Measurements from ENCODE around the gene PPP2R1A. TPM values are rescaled to one million over a fixed set of nuclear protein-coding genes. Genes with fewer than 3 reads are reported as not detected.
A peak's percentile ranks its signal among the peaks of the same experiment; 100 is the strongest.

The PPP2R1A gene
- total and polyA plus RNA-seq, 2 of the 13 experiments (the other 11 are each of a cell fraction or from before 2014, with no cell fraction given), result 86.7 to 130 TPM

GRCh38 chr19:52244021-52244420 is 54.2 kb downstream of the PPP2R1A start:
- H3K36me3 ChIP-seq (replicated peaks in 1 of 2; ENCODE audit: control insufficient read depth in 1 of 2, insufficient read depth in 2 of 2, low read length in 2 of 2), result no peaks in the 10 kb centered on the region
- 27% methylated on average over 12 of the region's 12 CpGs for WGBS (ENCODE audit: low lambda C conversion rate)
- ATAC-seq (no peak), DNase-seq (ENCODE audit: low spot score) (no peak), FAIRE-seq (no peak)
- in situ Hi-C loops (cut with HindIII; ENCODE audit: extremely low pct_ligation_motif_present, low pct_unique_long_range_greater_than_20kb) (no loop called here), intact Hi-C loops (cut with micrococcal nuclease; ENCODE audit: unreplicated experiment) (no loop called here)
- no peak overlapping the region for H3K9ac ChIP-seq (ENCODE audit: insufficient read depth, low read depth, low read length)
- no peak overlapping the region for H2AFZ ChIP-seq (ENCODE audit: low read length)
- no TSS peak for BruUV-seq (replicated peaks)
- H3K4me1 ChIP-seq (ENCODE audit: insufficient read depth, low read length), result no peaks in the 10 kb centered on the region
- H3K4me3 ChIP-seq (replicated peaks in 1 of 3; ENCODE audit: insufficient read depth in 1 of 3, low read depth in 2 of 3, low read length in 3 of 3), result no peak overlapping the region
- no peak overlapping the region for H3K27ac ChIP-seq (ENCODE audit: extremely low read length, insufficient read depth, low read length)
- ChIA-PET POLR2A (no interaction called here), CTCF (ENCODE audit: low intra/inter-chr PET ratio, low total read pairs) (no interaction called here)
- TF ChIP-seq ATF7 (IDR thresholded peaks at IDR 0.05) (0 out of 2 replicates have a peak, but pooled peaks have one; percentile 41), ATF7 (CRISPR knock-in tag; IDR thresholded peaks at IDR 0.05) (no peak), CREB1 (IDR thresholded peaks at IDR 0.05) (0 out of 2 replicates have a peak, but pooled peaks have one; percentile 17), CREB1 (CRISPR knock-in tag; IDR thresholded peaks at IDR 0.05) (no peak), HINFP (CRISPR knock-in tag; IDR thresholded peaks at IDR 0.05; ENCODE audit: low read depth) (no peak), CBFB (CRISPR knock-in tag; IDR thresholded peaks at IDR 0.05) (no peak)
- no peaks in the 10 kb centered on the region for H4K20me1 ChIP-seq (ENCODE audit: insufficient read depth, low read length)
- H3K79me2 ChIP-seq (ENCODE audit: insufficient read depth, low read length), result no peaks in the 10 kb centered on the region
- no peaks in the 10 kb centered on the region for H3K9me3 ChIP-seq (ENCODE audit: low read length)
- no peak overlapping the region for H3K4me2 ChIP-seq (ENCODE audit: low read depth, low read length)
- H3K27me3 ChIP-seq (ENCODE audit: control insufficient read depth in 1 of 2, insufficient read depth in 2 of 2, low read length in 2 of 2), result no peaks in the 10 kb centered on the region

- Histone ChIP-seq H3K27me3 (ENCODE audit: control insufficient read depth in 1 of 2, insufficient read depth in 2 of 2, low read length in 2 of 2) (no peaks in the 10 kb centered on the region), H3K4me1 (ENCODE audit: insufficient read depth, low read length) (no peaks in the 10 kb centered on the region), H3K36me3 (replicated peaks in 1 of 2; ENCODE audit: control insufficient read depth in 1 of 2, insufficient read depth in 2 of 2, low read length in 2 of 2) (no peaks in the 10 kb centered on the region), H4K20me1 (ENCODE audit: insufficient read depth, low read length) (no peaks in the 10 kb centered on the region), H3K4me3 (replicated peaks in 1 of 3; ENCODE audit: insufficient read depth in 1 of 3, low read depth in 2 of 3, low read length in 3 of 3) (no peak overlapping the region), H3K27ac (ENCODE audit: extremely low read length, insufficient read depth, low read length) (no peak overlapping the region), H3K4me2 (ENCODE audit: low read depth, low read length) (no peak overlapping the region), H3K9ac (ENCODE audit: insufficient read depth, low read depth, low read length) (no peak overlapping the region), H3K9me3 (ENCODE audit: low read length) (peaks cover 5% of the 10 kb centered on the region; the same call in 1 of the 2 replicates), H2AFZ (ENCODE audit: low read length) (no peak overlapping the region), H3K79me2 (ENCODE audit: insufficient read depth, low read length) (no peaks in the 10 kb centered on the region)
- intact Hi-C loops (cut with micrococcal nuclease; ENCODE audit: unreplicated experiment), result no loop called here
- no peak for FAIRE-seq
- ChIA-PET POLR2A (no interaction called here), CTCF (ENCODE audit: low intra/inter-chr PET ratio, low total read pairs) (interaction anchor here (1.2 to 1.3 kb wide), 2 partner anchors 217 to 500 kb away, joined by 4 to 9 read pairs; no protein-coding TSS in a partner anchor)
- ATAC-seq, result peak; percentile 64
- peak; percentile 40 for DNase-seq (ENCODE audit: low spot score)
- in situ Hi-C loops (cut with HindIII; ENCODE audit: extremely low pct_ligation_motif_present, low pct_unique_long_range_greater_than_20kb), result no loop called here
- BruUV-seq (replicated peaks), result no TSS peak
- 42% methylated on average over 6 of the region's 6 CpGs for WGBS (ENCODE audit: low lambda C conversion rate)
- no peak for TF ChIP-seq PBX3 (CRISPR knock-in tag; IDR thresholded peaks at IDR 0.05; ENCODE audit: borderline replicate concordance)
- no peak for TF ChIP-seq AGO2 (optimal IDR thresholded peaks at IDR 0.05; ENCODE audit: low read depth, low read length)
- no peak for TF ChIP-seq ZSCAN22 (CRISPR knock-in tag; IDR thresholded peaks at IDR 0.05)
- no peak for TF ChIP-seq TRIM24 (CRISPR knock-in tag; IDR thresholded peaks at IDR 0.05)
- no peak for TF ChIP-seq RNF219 (CRISPR knock-in tag; IDR thresholded peaks at IDR 0.05)
- no peak for TF ChIP-seq SRF (IDR thresholded peaks at IDR 0.05; ENCODE audit: low read depth, low read length)
- no peak for TF ChIP-seq AHR (CRISPR knock-in tag; IDR thresholded peaks at IDR 0.05)
- no peak for TF ChIP-seq SNAPC5 (CRISPR knock-in tag; IDR thresholded peaks at IDR 0.05; ENCODE audit: borderline replicate concordance)
- TF ChIP-seq SMC3 (IDR thresholded peaks at IDR 0.05; ENCODE audit: low read length), result peak; percentile 42; the same call in 1 of the 2 replicates
- TF ChIP-seq ZNF446 (CRISPR knock-in tag; IDR thresholded peaks at IDR 0.05), result no peak
These were observed 58.4 kb downstream of the PPP2R1A start for GRCh38 chr19:52248241-52248640.

All from HepG2 (cell line).